Cardiac muscle cell (in vitro differentiated cells and primary cell): ENCODE results near the gene C9orf85. TPM values are rescaled to one million over a fixed set of nuclear protein-coding genes. Genes with fewer than 3 reads are reported as not detected.

ENCODE experiments used
- DNase-seq, 2 donors: peaks; one replicate each; pipeline versions ENCODE4 v3.0.0 to v3.0.0-alpha.2; 2010 to 2017; ENCODE audit warnings: low read depth in 1 of 2, low spot score in 1 of 2
- H3K27ac ChIP-seq: fragments of 200-600 bp; sonication (generic); 2 replicates; pipeline ENCODE4 v1.5.1; 2016
- H3K27me3 ChIP-seq: fragments of 200-600 bp; sonication (generic); 2 replicates; pipeline ENCODE4 v1.6.0; 2016; ENCODE audit warnings: control low read depth
- H3K36me3 ChIP-seq: fragments of 200-600 bp; sonication (generic); 2 replicates; pipeline ENCODE4 v1.5.1; 2016; ENCODE audit warnings: control low read depth
- H3K4me1 ChIP-seq: fragments of 200-600 bp; sonication (generic); 2 replicates; pipeline ENCODE4 v1.8.1; 2017; ENCODE audit warnings: low read depth, mild to moderate bottlenecking, mixed run types
- H3K4me3 ChIP-seq: fragments of 200-600 bp; sonication (generic); 2 replicates; pipeline ENCODE4 v1.5.1; 2016; ENCODE audit warnings: mild to moderate bottlenecking
- H3K9me3 ChIP-seq: fragments of 200-600 bp; sonication (generic); 2 replicates; pipeline ENCODE4 v1.5.1; 2017; ENCODE audit warnings: low read depth, mild to moderate bottlenecking, control low read depth
- CTCF ChIP-seq: IDR thresholded peaks from 2 replicates; pipeline ENCODE4 v1.5.1; 2012; ENCODE audit warnings: low read depth, mild to moderate bottlenecking, low read length
- polyA plus RNA-seq: library from polyadenylated mRNA; unstranded; fragments of >200 nt; fragmentation: Nextera tagmentation; extraction: Ambion mirVana; gene quantifications from 2 replicates; pipeline ENCODE4 v1.2.1, GENCODE V29; 2016
- total RNA-seq: library from RNA; depleted of rRNA; stranded (reverse); fragments of >200 nt; gene quantifications from 2 replicates; pipeline ENCODE4 v1.2.3, GENCODE V29; 2016

Gene C9orf85
- total and polyA plus RNA-seq, 2 experiments from 2014 or later, result 16.7 to 16.8 TPM

GRCh38 chr9:71981944-71982343 lies 70.5 kb downstream of the C9orf85 start:
- H3K27me3 ChIP-seq, result no peaks in the 10 kb centered on the region
- no peak overlapping the region for H3K4me3 ChIP-seq
- peak overlapping the region; percentile 78 for H3K27ac ChIP-seq
- peaks cover 39% of the 10 kb centered on the region for H3K4me1 ChIP-seq
- no peak for DNase-seq
- no peaks in the 10 kb centered on the region for H3K9me3 ChIP-seq
- H3K36me3 ChIP-seq, result no peaks in the 10 kb centered on the region
- no peak for TF ChIP-seq CTCF

DNA sequence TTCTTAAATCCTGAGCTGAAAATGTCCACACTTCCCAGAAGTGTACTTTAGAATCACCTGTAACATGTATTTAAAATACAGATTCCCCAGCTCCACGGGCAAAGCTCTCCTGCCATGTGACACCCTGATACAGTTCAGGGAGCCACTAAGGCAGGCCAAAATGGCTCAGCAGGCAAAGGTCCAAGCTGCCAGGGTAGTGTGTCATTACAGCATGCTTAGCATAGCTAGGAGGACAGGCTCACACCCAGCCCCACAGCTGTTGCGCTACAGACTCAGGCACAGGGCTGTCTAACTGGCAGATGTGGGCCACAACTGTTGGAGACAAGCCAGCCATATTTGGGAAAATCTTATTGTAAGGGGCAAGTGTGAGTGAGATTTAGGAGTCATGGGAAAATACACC lies 73.0 kb downstream of the C9orf85 start:
- no peak overlapping the region for H3K4me3 ChIP-seq
- peak overlapping the region; percentile 66 for H3K27ac ChIP-seq
- no peaks in the 10 kb centered on the region for H3K36me3 ChIP-seq
- peaks cover 43% of the 10 kb centered on the region for H3K4me1 ChIP-seq
- no peak for TF ChIP-seq CTCF
- peak; percentile 17 to 53 for DNase-seq
- no peaks in the 10 kb centered on the region for H3K27me3 ChIP-seq
- H3K9me3 ChIP-seq, result no peaks in the 10 kb centered on the region

DNA sequence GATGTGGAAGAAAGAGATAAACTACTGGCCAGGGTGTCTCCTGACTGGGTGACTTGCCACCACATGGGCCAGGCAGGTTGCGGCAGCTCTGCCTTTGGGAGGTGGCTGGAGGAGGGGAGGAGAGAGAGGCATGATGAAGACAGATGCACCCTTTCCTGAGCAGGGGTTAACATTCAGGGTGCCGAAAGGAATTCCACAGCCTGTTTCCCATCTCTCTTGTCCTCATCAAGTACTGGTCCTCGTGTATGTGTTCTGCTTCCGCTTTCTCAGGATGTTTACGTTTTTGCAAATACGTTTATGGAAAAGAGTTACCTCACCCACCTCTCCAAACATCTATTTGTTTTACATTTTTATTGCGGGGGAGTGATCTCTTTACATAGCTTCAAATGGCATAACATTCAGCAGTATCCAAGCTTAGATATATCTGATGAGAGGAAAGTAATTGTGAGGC lies 73.4 kb downstream of the C9orf85 start:
- Histone ChIP-seq H3K9me3 (no peaks in the 10 kb centered on the region), H3K27me3 (no peaks in the 10 kb centered on the region), H3K4me3 (no peak overlapping the region), H3K4me1 (peaks cover 43% of the 10 kb centered on the region), H3K27ac (peak overlapping the region; percentile 66), H3K36me3 (no peaks in the 10 kb centered on the region)
- TF ChIP-seq CTCF, result no peak
- peak in 1 of 2 donors; percentile 30 for DNase-seq

GRCh38 chr9:71985297-71985911 lies 74.0 kb downstream of the C9orf85 start:
- DNase-seq, result peak in 1 of 2 donors; percentile 28
- TF ChIP-seq CTCF, result no peak
- H3K36me3 ChIP-seq, result no peaks in the 10 kb centered on the region
- H3K9me3 ChIP-seq, result no peaks in the 10 kb centered on the region
- H3K27ac ChIP-seq, result peak overlapping the region; percentile 66
- no peaks in the 10 kb centered on the region for H3K27me3 ChIP-seq
- peaks cover 46% of the 10 kb centered on the region for H3K4me1 ChIP-seq
- no peak overlapping the region for H3K4me3 ChIP-seq

GRCh38 chr9:71986900-71987299 lies 75.5 kb downstream of the C9orf85 start:
- Histone ChIP-seq H3K27ac (no peak overlapping the region), H3K9me3 (no peaks in the 10 kb centered on the region), H3K27me3 (no peaks in the 10 kb centered on the region), H3K36me3 (no peaks in the 10 kb centered on the region), H3K4me1 (peaks cover 42% of the 10 kb centered on the region), H3K4me3 (no peak overlapping the region)
- TF ChIP-seq CTCF, result no peak
- DNase-seq, result peak in 1 of 2 donors; percentile 2
